ENCODE measurements around the gene ASXL3.

ASXL3 gene

GRCh38 chr18:33720133-33720532 is 142.1 kb downstream of the ASXL3 start:
- DNase-seq (ENCODE audit: low read depth) = no peak

GRCh38 chr18:33729556-33729955 is 151.5 kb downstream of the ASXL3 start:
- no peak for DNase-seq (ENCODE audit: low read depth)

GRCh38 chr18:33733376-33733775 is 155.4 kb downstream of the ASXL3 start:
- no peak for DNase-seq (ENCODE audit: low read depth)

GRCh38 chr18:33735428-33735827 is 157.4 kb downstream of the ASXL3 start:
- no peak for DNase-seq (ENCODE audit: low read depth)

GRCh38 chr18:33741760-33742159 is 163.7 kb downstream of the ASXL3 start:
- DNase-seq (ENCODE audit: low read depth) = no peak

GRCh38 chr18:33744032-33744697 is 166.1 kb downstream of the ASXL3 start:
- no peak for DNase-seq (ENCODE audit: low read depth)

- DNase-seq (ENCODE audit: low read depth) = no peak
These were observed 167.3 kb downstream of the ASXL3 start for GRCh38 chr18:33745151-33745795.

GRCh38 chr18:33745871-33746545 is 168.0 kb downstream of the ASXL3 start:
- DNase-seq (ENCODE audit: low read depth) = no peak

GRCh38 chr18:33749834-33750233 is 171.8 kb downstream of the ASXL3 start:
- DNase-seq (ENCODE audit: low read depth) = no peak

GRCh38 chr18:33750366-33750765 is 172.3 kb downstream of the ASXL3 start:
- no peak for DNase-seq (ENCODE audit: low read depth)

GRCh38 chr18:33751613-33752221 is 173.7 kb downstream of the ASXL3 start:
- DNase-seq (ENCODE audit: low read depth) = no peak

- no peak for DNase-seq (ENCODE audit: low read depth)
These were observed 177.4 kb downstream of the ASXL3 start for GRCh38 chr18:33755391-33755790.

GRCh38 chr18:33755931-33756560 is 178.0 kb downstream of the ASXL3 start:
- DNase-seq (ENCODE audit: low read depth) = no peak

GRCh38 chr18:33757037-33757436 is 179.0 kb downstream of the ASXL3 start:
- DNase-seq (ENCODE audit: low read depth) = no peak

GRCh38 chr18:33761363-33761762 is 183.3 kb downstream of the ASXL3 start:
- DNase-seq (ENCODE audit: low read depth) = no peak

- DNase-seq (ENCODE audit: low read depth) = no peak
These were observed 203.4 kb downstream of the ASXL3 start for GRCh38 chr18:33781429-33781828.
